Activated CD4-positive, alpha-beta memory T cell treated with anti-CD3 and anti-CD28 coated beads, Interleukin-2, amount 10 ng/mL, durations not matched to agents 7 days and 5 days (primary cell): ENCODE measurements around the gene STK38L. TPM values are rescaled to one million over a fixed set of nuclear protein-coding genes. Genes with fewer than 3 reads are reported as not detected.
A peak's percentile ranks its signal among the peaks of the same experiment; 100 is the strongest.

ENCODE experiments used
- CTCF ChIA-PET: fragments of 350-600 bp; sonication (Branson Sonifier 250); formaldehyde crosslinking; loops from one replicate; lab custom pipeline; 2021; ENCODE audit warnings: antibody characterized with exemption, inconsistent platforms; lab: Charles Lee
- POLR2A ChIA-PET: fragments of 350-600 bp; sonication (Branson Sonifier 250); formaldehyde crosslinking; loops from one replicate; lab custom pipeline; 2021; ENCODE audit warnings: antibody characterized with exemption; lab: Charles Lee
- DNase-seq: peaks from one replicate; pipeline ENCODE4 v3.0.0-alpha.2; 2020
- H3K27ac Mint-ChIP-seq: one replicate; pipeline ENCODE4 v1.8.0; 2021; ENCODE audit warnings: mild to moderate bottlenecking, mixed read lengths
- H3K27me3 Mint-ChIP-seq: one replicate; pipeline ENCODE4 v1.8.0; 2021; ENCODE audit warnings: mixed read lengths
- H3K36me3 Mint-ChIP-seq: one replicate; pipeline ENCODE4 v1.8.0; 2021; ENCODE audit warnings: low read depth, mixed read lengths
- H3K4me1 Mint-ChIP-seq: one replicate; pipeline ENCODE4 v1.8.0; 2021; ENCODE audit warnings: mixed read lengths
- H3K4me3 Mint-ChIP-seq: one replicate; pipeline ENCODE4 v1.8.0; 2021; ENCODE audit warnings: mild to moderate bottlenecking, mixed read lengths
- H3K9me3 Mint-ChIP-seq: one replicate; pipeline ENCODE4 v1.8.0; 2021; ENCODE audit warnings: mixed read lengths
- total RNA-seq, 2 experiments: library from RNA; stranded (reverse); gene quantifications; one replicate each; pipeline ENCODE4 v1.2.3, GENCODE V29; 2021

The STK38L gene
- 10 to 100 TPM; 19.1 to 25.8 TPM for total RNA-seq

DNA sequence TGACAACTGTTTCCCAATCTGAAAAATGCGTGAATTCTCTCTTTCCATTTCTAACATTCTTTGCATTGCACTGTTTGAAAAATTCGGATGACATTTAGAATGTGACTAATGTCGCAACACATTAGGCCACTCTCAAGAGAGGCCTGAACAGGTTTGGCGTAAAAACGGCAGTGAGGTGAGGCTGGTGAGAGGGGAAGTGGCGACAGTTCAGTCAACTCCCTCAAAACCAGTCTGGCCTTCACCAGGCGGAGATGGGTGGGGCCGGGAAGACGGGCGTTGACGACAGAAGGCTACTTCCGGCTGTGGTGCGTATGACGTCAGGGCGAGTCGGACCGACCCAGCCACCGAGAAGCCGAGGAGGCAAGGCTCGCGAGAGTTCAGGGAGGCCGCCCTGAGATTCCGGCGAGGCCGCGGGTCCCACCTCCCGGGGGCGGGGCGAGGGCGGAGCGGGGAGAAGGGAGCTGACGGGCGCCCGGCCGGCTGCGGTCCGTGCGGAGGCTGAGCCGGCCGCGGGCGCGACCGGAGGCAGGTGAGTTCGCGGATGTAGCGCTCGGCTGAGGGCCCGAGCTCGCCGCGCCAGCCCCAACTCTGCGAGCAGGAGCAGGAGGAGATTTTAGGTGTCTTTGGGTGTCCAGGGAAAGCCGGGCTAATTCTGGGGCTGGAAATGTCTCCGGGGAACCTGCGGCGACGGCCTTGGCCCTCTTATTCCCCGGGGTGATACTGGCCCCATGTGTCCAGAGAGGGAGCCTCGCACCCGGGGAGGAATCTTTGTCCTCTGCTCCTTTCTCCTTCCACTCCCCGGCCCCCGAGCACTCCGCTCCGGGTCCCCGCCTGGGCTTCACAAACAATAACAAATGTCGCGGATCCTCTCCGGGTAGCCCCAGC, at the start of gene STK38L:
Gene STK38L, plus strand, starts transcription at position 483 of the 885 bp plus-strand sequence. CDS start 53,435 bp downstream, outside the sequence.
- Mint-ChIP-seq H3K4me3 (peak within 1 kb of the TSS; percentile 99), H3K4me1 (peaks cover 38% of the 10 kb centered on the region), H3K27ac (peak within 1 kb of the TSS; percentile 91), H3K36me3 (peaks cover 19% of the 10 kb centered on the region), H3K9me3 (no peaks in the 10 kb centered on the region), H3K27me3 (no peaks in the 10 kb centered on the region)
- ChIA-PET CTCF (interaction anchor here (0.8 to 1.5 kb wide), 6 partner anchors 62 to 232 kb away, joined by 3 to 4 read pairs (median 3); no protein-coding TSS in a partner anchor), POLR2A (interaction anchor here (1.0 to 2.7 kb wide), 12 partner anchors 10 to 468 kb away, joined by 3 to 16 read pairs (median 4); partner anchors contain the start of genes FGFR1OP2, ITPR2, MED21 and TM7SF3)
- DNase-seq: peak; percentile 98

GRCh38 chr12:27194644-27195043, 49.4 kb upstream of the STK38L start:
- Mint-ChIP-seq H3K27me3 (no peaks in the 10 kb centered on the region), H3K4me3 (no peak overlapping the region), H3K27ac (no peak overlapping the region), H3K9me3 (no peaks in the 10 kb centered on the region), H3K36me3 (no peaks in the 10 kb centered on the region), H3K4me1 (peaks cover 2% of the 10 kb centered on the region)
- ChIA-PET POLR2A (no interaction called here), CTCF (no interaction called here)
- DNase-seq: no peak

GRCh38 chr12:27198036-27198435, 46.0 kb upstream of the STK38L start:
- H3K9me3 Mint-ChIP-seq: no peaks in the 10 kb centered on the region
- no peak overlapping the region for H3K27ac Mint-ChIP-seq
- no peak for DNase-seq
- H3K27me3 Mint-ChIP-seq: no peaks in the 10 kb centered on the region
- CTCF ChIA-PET: no interaction called here
- peaks cover 14% of the 10 kb centered on the region for H3K4me1 Mint-ChIP-seq
- POLR2A ChIA-PET: no interaction called here
- H3K4me3 Mint-ChIP-seq: no peak overlapping the region
- no peaks in the 10 kb centered on the region for H3K36me3 Mint-ChIP-seq

- ChIA-PET CTCF (interaction anchor here (1.0 kb wide), 1 partner anchor 8 kb away, joined by 3 read pairs; no protein-coding TSS in a partner anchor), POLR2A (interaction anchor here (0.9 to 1.3 kb wide), 3 partner anchors 10 to 45 kb away, joined by 3 read pairs; partner anchors contain the start of gene STK38L)
- Mint-ChIP-seq H3K27ac (no peak overlapping the region), H3K27me3 (no peaks in the 10 kb centered on the region), H3K4me1 (peaks cover 14% of the 10 kb centered on the region), H3K4me3 (no peak overlapping the region), H3K9me3 (no peaks in the 10 kb centered on the region), H3K36me3 (no peaks in the 10 kb centered on the region)
- DNase-seq: no peak
Observed at GRCh38 chr12:27199638-27200300, 44.3 kb upstream of the STK38L start.

- H3K9me3 Mint-ChIP-seq: no peaks in the 10 kb centered on the region
- no peaks in the 10 kb centered on the region for H3K36me3 Mint-ChIP-seq
- ChIA-PET CTCF (no interaction called here), POLR2A (interaction anchor here (1.1 to 1.3 kb wide), 2 partner anchors 12 to 43 kb away, joined by 3 read pairs; partner anchors contain the start of gene STK38L)
- H3K27ac Mint-ChIP-seq: no peak overlapping the region
- H3K4me1 Mint-ChIP-seq: peaks cover 14% of the 10 kb centered on the region
- H3K27me3 Mint-ChIP-seq: no peaks in the 10 kb centered on the region
- no peak for DNase-seq
- no peak overlapping the region for H3K4me3 Mint-ChIP-seq
Observed at GRCh38 chr12:27201169-27201568, 42.9 kb upstream of the STK38L start.

DNA sequence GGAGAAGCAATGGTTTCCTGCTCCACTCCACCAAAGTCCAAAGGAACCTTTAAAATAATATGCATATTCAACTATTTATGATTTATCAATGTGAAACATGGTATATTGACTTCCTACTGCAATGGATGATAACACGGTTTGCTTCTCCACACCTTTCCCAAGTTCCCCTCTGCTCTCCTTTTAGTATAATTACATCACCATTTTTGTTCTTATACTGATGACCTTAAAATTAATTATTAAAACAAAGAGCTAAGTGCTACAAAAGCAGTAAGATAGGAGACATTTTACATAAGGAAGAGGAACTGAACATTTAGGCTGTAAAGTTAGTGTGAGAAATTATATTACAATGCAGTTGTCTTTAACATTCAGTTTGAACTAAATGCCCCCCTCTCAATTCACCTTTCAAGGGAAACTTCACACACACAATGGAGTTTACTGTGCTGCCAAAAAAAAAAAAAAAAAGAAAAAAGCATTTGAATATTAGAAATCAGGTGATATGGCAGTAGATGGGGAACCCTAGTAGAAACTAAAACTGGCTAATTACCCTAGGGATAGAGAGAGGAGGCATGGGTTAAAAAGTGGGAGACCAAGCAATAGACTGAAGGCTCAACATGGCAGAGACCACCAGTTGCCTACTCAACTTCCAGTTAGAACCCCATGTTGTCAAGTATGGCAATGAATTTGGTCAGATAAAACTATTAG, 37.1 kb upstream of the STK38L start:
- CTCF ChIA-PET: no interaction called here
- H3K27ac Mint-ChIP-seq: no peak overlapping the region
- POLR2A ChIA-PET: no interaction called here
- H3K4me3 Mint-ChIP-seq: no peak overlapping the region
- DNase-seq: no peak
- H3K36me3 Mint-ChIP-seq: no peaks in the 10 kb centered on the region
- no peaks in the 10 kb centered on the region for H3K27me3 Mint-ChIP-seq
- peaks cover 8% of the 10 kb centered on the region for H3K9me3 Mint-ChIP-seq
- H3K4me1 Mint-ChIP-seq: peaks cover 23% of the 10 kb centered on the region

- peaks cover 23% of the 10 kb centered on the region for H3K4me1 Mint-ChIP-seq
- ChIA-PET CTCF (interaction anchor here (1.0 to 1.2 kb wide), 2 partner anchors 8 to 27 kb away, joined by 3 read pairs; no protein-coding TSS in a partner anchor), POLR2A (interaction anchor here (0.6 kb wide), 1 partner anchor 31 kb away, joined by 3 read pairs; no protein-coding TSS in a partner anchor)
- H3K36me3 Mint-ChIP-seq: no peaks in the 10 kb centered on the region
- no peak overlapping the region for H3K4me3 Mint-ChIP-seq
- H3K27me3 Mint-ChIP-seq: no peaks in the 10 kb centered on the region
- H3K9me3 Mint-ChIP-seq: peaks cover 8% of the 10 kb centered on the region
- DNase-seq: peak; percentile 31
- H3K27ac Mint-ChIP-seq: no peak overlapping the region
Observed at GRCh38 chr12:27207615-27208413, 36.3 kb upstream of the STK38L start.

GRCh38 chr12:27208414-27208750, 35.7 kb upstream of the STK38L start:
- ChIA-PET CTCF (interaction anchor here (1.0 to 1.2 kb wide), 2 partner anchors 9 to 26 kb away, joined by 3 read pairs; no protein-coding TSS in a partner anchor), POLR2A (interaction anchor here (0.6 kb wide), 1 partner anchor 30 kb away, joined by 3 read pairs; no protein-coding TSS in a partner anchor)
- Mint-ChIP-seq H3K4me1 (peaks cover 23% of the 10 kb centered on the region), H3K9me3 (peaks cover 8% of the 10 kb centered on the region), H3K27ac (no peak overlapping the region), H3K4me3 (no peak overlapping the region), H3K36me3 (no peaks in the 10 kb centered on the region), H3K27me3 (no peaks in the 10 kb centered on the region)
- DNase-seq: no peak

GRCh38 chr12:27209257-27209910, 34.7 kb upstream of the STK38L start:
- Mint-ChIP-seq H3K4me1 (peaks cover 23% of the 10 kb centered on the region), H3K27me3 (no peaks in the 10 kb centered on the region), H3K27ac (no peak overlapping the region), H3K36me3 (no peaks in the 10 kb centered on the region), H3K4me3 (no peak overlapping the region), H3K9me3 (peaks cover 8% of the 10 kb centered on the region)
- DNase-seq: no peak
- CTCF ChIA-PET: no interaction called here
- POLR2A ChIA-PET: no interaction called here

- DNase-seq: no peak
- no peaks in the 10 kb centered on the region for H3K36me3 Mint-ChIP-seq
- no peak overlapping the region for H3K27ac Mint-ChIP-seq
- CTCF ChIA-PET: no interaction called here
- no peak overlapping the region for H3K4me3 Mint-ChIP-seq
- H3K27me3 Mint-ChIP-seq: no peaks in the 10 kb centered on the region
- peaks cover 8% of the 10 kb centered on the region for H3K9me3 Mint-ChIP-seq
- peaks cover 23% of the 10 kb centered on the region for H3K4me1 Mint-ChIP-seq
- POLR2A ChIA-PET: no interaction called here
Observed at GRCh38 chr12:27210187-27210586, 33.9 kb upstream of the STK38L start.

DNA sequence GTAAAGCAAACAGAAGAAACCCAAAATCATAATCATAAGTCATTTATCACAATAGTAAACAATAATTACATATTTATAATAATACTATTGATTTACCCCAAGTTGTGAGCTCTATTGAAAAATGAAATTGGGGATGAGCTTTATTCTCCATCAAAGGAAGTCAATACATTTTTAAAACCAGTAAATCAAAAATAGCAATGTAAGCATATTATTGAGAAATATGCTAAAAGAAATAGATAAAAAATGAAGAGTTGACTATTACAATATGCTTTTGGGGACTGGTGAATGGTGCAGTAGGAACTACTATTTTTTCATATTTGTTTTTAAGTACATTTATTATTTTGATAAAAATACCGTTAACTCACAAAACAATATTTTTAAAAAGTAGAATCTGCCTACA, 31.2 kb upstream of the STK38L start:
- ChIA-PET CTCF (interaction anchor here (0.7 kb wide), 1 partner anchor 160 kb away, joined by 4 read pairs; no protein-coding TSS in a partner anchor), POLR2A (no interaction called here)
- no peak overlapping the region for H3K4me3 Mint-ChIP-seq

More for the DNA sequence above, 31.2 kb upstream of the STK38L start:
- no peaks in the 10 kb centered on the region for H3K36me3 Mint-ChIP-seq
- DNase-seq: no peak
- H3K27ac Mint-ChIP-seq: no peak overlapping the region
- H3K27me3 Mint-ChIP-seq: no peaks in the 10 kb centered on the region
- H3K9me3 Mint-ChIP-seq: peaks cover 8% of the 10 kb centered on the region
- peaks cover 14% of the 10 kb centered on the region for H3K4me1 Mint-ChIP-seq
